Fibroblast of skin of back (primary cell): ENCODE results near the gene SLC37A3.
"Not testable (repeated sequence)": the region's sequence is repeated elsewhere in the genome, so short reads cannot be mapped to it uniquely, and the experiment has no call there.

Source experiments
- DNase-seq: peaks from one replicate; pipeline ENCODE4 v3.0.0-alpha.2; 2013

Gene SLC37A3

DNA sequence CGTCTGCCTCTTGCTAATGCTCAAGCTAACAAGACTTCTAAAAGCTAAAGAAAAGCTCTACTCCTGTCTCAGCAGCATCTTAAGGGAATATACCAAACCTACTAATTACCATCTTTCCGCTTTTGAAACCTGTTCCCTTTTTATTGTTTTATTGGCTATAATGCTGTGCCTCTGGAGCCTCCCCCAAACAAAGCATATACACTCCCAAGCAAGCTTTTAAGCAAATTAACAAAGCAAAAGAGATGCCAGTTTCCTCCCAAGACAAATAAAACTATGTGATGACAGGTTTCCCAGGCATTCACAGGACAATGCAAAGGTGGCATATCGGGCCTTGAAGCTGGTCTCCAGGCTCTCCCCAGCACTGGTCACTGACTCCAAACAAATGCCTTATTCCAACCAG is 52.9 kb downstream of the SLC37A3 start:
- no peak for DNase-seq

DNA sequence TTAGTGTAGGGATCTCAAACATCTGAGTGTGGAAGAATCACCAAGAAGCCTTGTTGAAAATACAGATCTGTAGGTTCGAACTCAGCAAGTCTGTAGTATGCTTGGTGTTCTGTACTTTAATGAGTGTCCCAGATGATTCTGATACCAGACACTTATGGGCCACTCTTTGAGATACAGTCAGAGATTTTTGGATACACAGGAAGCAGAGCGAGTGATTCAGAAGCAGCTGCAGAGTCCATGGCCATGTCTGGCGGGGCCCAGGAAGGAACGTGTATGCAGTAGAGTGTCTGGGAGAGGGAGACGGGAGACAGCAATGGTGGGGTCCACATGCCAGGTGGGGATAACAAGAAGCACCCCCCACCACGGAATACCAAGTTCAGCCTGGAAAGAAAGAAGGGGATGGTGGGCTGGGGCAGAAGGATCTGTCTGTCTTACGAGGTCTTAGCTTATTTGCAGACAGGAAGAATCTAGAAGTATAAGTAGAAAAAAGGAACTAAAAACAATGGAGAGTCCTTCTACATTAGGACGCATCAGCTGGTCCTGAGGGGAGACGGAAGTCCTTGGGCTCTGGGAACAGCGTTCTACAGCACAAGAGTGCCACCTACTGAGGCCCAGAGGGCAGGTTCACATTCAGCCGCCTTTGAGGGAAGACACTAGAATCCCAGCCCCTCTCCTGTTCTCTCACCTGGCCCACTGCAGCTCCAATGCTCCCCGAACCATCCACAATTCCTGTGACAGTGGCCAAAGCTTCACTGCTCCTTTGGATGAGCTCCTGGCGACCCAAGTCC is 55.4 kb downstream of the SLC37A3 start:
- DNase-seq, result peak; percentile 24

DNA sequence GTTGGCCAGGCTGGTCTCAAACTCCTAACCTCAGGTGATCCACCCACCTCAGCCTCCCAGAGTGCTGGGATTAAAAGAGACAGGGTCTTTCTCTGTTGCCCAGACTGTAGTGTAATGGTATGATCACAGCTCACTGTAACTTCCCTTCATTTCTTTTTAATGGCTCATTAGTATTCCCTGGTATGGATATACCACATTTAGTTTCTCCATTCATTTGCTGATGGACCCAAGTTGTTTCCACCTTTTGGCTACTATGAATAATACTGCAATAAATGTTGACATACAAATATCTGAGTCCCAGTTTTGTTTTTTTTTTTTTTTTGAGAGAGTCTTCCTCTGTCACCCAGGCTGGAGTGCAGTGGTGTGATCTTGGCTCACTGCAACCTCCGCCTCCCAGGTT is 59.4 kb downstream of the SLC37A3 start:
- DNase-seq, result not testable (repeated sequence)

DNA sequence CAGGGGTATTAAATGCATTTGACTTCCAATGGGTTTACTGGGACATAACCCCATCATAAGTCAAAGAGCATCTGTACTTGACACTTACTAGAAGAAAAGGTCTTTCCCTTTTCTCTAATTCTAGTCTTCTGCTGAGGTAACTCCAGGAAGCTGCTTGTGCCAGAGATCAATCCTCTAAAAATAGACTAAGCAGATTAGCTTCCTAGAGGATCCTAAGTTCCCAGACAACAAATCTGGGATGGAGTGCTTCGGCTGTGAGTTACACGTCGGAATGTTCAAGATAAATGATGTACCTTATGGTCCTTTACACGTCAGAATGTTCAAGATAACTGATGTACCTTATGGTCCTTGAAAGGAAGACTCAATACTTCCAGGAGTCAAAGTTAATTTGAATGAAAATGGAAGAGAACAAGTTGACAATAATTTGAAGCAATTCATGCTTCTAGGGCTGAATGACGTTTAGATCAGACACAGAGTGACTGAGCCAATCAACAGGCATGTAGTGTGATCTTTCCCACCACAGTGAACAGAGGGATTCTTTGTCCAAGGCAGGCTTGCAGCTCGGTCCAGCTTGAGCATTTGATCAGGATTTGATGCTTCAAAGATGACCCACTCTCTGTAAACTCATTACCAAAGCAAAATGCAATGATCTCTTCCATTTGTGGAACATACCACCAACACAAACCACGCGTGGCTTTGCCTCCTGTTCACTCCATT is 63.8 kb downstream of the SLC37A3 start:
- no peak for DNase-seq

DNA sequence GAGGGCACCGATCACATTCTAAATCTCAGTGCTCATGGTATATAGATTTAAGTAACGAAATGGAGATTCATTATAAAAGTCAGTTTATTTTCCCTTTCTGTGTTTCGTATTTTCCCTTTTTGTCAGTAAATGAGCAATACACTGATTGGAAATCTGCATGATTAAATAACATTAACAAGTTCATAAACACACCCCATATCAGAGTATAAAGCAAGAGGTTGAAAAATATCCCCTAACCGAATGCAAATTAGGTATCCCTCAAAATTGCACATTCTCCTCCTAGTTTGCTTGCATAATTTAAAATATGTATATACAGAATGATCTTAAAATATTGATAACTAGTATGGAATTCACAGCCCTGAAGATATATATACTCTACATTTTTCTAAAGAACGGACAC is 64.6 kb downstream of the SLC37A3 start:
- no peak for DNase-seq

DNA sequence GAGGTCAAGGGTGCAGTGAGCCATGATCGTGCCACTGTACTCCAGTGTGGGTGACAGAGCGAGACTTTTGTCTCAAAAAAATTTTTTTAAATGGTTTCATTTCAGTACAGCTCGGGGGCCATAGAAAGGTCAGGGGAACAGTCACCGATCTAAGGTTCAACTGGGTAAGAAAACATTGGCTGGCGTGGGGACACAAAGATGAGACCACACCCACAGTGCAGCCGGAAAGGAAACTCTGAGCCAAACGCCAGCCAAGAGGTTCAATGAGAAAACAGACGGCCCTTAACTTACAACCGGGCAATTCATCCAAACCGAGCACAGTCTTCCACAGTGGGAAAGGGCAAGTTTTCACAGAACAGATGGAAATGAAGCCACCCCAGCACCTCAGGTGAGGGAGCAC is 65.1 kb downstream of the SLC37A3 start:
- DNase-seq, result no peak

DNA sequence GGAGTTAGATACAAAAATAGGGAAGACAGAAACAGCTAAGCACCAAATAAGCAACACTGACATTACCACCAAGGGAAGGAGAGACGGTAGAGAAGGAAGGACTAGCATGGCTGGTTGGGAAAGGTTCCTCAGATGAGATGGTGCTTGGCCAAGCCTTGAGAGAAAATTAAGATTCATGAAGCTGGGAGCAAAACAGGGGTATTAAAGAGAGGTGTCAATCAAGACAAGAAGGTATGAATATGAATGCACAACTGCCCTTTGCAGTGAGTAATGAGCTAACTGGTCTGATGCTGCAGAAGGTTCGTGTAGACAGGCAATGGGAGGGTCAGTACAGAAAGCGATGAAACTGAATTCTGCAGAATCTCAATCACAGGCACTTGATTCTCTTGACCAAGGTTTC is 67.7 kb downstream of the SLC37A3 start:
- DNase-seq, result no peak

DNA sequence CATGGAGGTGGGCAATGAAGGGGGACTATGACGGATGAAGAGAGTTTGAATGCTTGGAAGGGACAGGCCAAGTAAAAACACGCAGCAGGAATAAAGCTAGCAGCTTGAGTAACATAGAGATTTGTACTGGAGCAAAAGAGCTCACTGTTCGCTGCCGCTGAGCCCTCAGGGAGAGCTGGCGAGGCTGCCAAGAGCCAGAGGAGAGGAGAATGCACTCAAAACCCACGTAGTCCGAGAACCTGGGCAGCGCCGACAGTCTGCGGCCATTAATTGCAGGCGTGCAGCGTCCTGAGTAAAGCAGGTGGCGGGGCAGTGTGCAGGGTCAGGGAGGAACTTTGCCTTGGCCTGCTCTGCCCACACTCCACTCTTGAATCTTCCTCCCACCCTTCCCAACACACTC is 68.2 kb downstream of the SLC37A3 start:
- DNase-seq, result no peak

DNA sequence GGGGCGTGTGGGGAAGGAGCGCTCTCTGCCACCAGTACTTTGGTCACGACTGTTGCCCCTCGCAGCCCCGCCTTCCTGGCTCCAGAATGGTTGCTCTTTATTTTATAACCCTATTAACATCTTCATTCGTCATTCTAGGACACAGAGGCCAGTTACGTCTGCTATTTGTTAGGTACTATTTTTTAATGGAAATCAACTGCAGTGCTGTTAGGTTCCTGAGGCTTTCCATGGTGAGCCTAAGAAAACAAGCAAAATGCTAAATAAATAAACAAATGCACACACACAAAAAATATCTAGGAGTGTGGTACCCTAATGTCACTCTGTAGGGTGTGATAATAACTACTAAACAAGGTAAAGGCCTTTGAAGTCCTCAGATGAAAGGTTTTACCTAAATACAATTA is 71.1 kb downstream of the SLC37A3 start:
- DNase-seq, result no peak

DNA sequence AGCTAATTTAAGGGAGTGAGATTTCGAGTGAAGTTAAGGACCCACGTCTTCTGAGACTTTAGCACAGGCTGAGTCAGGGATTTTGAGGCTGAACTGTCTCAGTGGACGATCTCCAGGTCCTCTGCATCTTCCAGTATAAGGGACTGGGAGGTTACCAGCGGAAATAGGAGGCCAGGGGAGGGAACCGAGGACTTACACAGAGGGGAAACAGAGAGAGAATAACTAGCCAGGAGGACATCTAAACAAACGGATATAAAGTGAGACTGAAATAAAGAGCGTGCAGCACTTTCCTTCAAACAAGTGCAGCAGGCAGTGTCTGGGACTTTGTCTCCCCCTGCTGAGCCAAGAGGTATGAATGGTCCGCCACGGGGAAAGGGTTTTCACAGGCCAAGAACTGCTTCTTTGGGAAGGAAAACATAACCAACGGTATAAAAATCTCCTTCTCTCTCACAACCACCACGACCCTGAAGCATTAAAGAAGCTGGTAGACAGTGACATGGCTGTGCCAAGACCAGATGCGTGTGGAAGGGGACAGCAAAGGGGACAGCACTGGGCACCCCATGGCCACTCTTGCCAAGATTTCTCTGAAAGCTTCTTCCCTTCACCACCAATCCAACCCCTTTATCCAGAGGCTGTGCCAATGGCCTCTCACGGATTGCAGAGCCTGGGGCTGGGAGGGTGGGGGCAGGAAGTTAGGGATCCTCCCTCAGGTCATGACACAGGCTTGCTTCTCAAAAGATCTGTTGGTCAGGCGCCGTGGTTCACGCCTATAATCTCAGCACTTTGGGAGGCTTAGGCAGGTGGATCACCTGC is 72.0 kb downstream of the SLC37A3 start:
- DNase-seq, result peak; percentile 57

DNA sequence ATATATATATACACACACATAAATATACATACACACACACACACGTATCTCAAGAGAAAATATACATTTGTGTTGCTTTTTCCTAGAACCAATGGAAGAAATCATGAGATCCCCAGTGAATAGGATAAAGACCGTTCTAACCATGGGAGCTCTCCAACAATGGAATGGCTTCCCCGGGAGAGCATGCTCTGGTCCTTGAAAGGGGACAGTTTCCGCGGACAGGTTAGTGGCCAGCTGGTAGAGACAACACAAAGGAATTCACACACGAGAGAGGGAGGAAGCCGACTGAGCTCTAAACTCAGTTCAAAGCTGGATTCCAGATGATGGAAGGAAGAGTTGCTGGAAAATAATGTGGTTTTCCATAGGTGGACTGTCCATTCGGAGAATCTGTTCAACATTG is 72.7 kb downstream of the SLC37A3 start:
- no peak for DNase-seq

DNA sequence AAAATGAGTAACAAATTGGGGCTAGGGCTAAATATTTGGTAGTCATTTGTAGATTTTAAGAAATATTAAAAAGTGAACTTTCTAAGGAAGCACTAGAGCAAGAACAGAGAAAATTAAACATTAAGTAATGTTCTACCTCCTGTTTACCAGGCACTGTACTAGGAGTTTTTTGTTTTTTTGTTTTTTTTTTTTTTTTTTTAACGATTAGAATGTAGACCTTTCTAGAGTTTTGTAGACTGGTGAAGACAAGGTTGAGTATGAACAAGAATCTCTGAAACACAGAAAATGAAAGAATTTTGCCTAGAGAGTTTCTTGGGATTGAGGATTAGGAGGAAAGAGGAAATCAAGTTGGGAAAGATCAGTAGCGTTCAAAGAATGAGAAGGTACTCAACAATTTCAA is 73.6 kb downstream of the SLC37A3 start:
- DNase-seq, result no peak

DNA sequence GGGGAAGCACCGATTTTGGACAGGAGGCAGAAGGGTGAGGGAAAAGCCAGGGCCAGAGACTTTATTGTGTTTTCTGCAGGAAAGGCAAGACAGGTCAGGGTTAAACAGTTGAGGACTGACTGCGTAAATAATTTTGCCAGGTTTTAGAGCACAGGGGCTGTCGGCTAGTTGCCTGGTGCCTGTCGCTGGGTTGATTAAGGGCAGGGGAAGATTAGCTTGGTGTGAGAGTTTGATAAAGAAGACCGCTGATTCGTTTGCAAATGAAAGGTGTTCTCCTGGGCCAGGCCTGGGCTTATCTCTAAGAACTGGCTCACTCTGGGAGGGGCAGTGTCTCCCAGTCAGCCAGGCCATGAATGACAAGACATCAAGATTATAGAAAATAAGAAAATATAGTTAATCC is 75.6 kb downstream of the SLC37A3 start:
- DNase-seq, result no peak

DNA sequence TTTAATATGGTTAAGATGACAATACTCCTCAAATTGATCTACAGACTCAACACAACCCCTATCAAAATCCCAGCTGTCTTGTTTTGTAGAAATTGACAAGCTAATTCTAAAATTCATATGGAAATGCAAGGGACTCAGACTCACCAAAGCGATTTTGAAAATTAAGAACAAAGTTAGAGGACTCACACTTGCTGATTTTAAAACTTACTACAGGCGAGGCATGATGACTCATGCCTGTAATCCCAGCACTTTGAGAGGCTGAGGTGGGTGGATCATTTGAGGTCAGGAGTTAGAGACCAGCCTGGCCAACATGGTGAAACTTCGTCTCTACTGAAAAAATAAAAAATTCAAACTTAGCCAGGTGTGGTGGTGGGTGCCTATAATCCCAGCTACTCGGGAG is 78.3 kb downstream of the SLC37A3 start:
- DNase-seq, result not testable (repeated sequence)

DNA sequence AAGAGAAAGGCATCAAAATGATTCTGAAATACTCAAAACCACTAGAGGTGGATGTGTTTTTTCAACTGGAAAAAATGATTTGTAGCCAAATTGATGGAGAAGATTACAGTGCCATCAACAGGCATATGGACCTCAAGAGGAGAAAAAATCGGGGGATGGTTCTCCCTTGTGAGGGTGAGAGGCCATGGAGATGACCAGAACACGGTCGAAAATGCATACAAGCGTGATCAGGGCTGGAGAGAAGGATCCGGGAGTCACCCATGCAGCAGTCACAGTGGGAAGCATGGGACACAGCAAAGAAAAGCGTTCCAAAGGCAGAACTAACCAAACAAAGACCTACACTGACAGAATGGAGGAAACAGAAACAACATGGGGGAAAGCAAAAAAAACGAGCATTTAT is 80.3 kb downstream of the SLC37A3 start:
- DNase-seq, result no peak

DNA sequence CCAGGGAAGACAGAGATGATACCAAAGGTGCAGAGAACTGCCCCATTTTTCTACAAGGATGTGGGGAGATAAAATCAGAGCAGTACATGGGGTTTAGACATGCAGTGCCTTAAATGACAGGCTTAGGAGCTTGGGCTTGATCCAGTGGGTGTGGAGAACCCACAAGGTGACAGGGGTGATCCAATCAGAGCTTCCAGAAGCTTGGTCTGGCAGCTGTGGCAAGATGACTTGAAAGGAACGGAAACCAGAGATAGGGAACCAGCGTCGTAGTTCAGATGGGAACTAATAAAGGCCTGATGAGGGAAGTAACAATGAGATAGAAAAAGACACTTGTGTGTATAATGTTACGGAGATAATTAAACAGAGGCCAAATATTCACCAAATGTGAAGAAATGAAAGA is 80.7 kb downstream of the SLC37A3 start:
- no peak for DNase-seq

DNA sequence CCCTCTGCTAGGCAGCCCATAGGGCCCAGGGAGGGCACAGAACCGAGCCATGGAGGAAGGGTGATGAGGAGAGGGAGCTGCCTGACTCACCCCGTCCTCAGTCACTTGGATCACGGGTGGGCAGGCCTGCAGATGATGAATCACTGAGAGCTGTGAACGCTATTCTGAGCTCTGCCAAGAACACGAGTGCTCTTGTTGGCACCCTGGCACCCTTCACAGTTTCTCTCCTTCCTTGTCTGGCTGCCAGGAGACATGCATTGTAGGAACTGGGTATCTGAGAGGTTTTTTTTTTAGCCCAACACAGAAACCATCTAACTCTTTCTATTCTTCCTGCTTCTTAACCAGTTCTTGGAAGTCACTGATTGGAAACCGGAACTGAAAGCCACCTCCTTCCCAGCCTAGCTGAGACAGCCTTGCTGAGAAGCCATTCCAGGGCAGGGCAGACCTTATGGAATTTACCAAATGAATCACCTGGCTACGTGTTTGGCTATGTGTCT is 82.1 kb downstream of the SLC37A3 start:
- DNase-seq, result peak; percentile 68

DNA sequence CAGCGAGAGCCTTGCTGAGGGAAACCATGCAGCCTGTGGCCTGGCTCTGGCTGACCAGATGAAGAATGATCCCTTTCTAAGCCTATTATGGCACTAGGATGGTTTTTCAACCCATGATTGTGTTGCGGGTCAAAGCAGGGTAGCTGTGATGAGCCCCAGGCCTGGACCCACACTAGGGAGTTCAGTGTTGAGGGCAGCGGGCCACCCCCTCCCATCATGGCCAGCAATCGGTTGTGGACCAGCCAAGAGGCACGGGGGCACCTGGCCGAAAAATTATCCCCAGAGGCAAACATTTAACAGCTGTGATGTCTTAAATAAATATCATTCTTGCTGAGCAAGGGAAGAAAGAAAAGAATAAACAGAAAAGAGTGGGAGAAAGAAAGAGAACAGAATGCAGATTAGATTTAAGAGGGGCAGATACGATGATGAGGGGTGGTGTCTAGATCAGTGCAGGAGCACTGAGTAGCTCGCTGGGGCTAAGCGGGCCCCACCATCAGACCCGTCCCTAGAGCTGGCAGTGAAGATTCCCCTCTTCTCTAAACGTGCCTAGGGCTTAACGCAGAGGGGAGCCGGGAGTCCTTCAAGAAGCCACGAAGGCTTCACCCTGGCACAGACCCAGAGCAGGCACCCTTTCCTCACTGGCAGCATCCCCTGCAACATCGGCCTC is 82.7 kb downstream of the SLC37A3 start:
- DNase-seq, result no peak

DNA sequence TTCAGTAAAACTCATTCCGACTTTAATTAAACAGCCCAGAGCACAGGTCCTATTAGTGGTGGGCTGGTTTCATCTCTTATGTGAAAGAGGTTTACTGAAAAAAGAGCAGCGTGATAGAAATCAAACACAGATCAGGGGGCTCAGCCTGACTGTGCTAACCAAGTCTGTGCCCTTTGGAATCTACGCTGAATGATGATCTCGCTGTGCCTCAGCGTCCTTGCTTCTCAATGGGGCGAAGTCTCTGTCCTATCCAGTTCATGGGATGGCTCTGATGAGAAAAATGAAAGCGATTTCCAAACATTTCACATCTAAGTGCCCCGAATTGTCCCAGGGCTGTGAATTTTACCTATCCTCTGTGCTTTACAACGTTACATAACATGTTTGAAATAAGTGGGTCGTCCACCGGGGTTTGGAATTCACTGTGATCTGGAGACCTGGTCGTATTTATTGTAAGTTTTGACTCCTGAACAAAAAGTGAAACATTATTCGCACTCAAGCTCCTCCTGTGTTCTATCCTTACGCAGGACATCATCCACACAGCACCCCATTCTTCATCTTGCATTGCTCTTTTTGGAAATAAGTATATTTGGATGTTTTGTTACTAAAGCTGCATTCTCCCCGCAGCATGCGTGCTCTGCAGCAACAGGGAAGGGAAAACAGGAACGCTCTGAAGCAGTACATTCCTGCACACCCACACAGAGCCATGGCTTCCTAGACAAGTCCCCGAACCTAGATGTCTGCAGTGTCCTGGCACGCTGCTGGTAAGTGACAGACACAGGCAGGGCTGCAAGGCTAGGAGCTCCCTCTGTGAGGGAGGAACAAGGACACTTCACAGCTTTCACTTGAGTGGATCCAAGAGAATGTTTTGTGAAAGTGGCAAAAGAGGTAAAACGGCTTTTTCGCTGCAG is 83.5 kb downstream of the SLC37A3 start:
- DNase-seq, result no peak

DNA sequence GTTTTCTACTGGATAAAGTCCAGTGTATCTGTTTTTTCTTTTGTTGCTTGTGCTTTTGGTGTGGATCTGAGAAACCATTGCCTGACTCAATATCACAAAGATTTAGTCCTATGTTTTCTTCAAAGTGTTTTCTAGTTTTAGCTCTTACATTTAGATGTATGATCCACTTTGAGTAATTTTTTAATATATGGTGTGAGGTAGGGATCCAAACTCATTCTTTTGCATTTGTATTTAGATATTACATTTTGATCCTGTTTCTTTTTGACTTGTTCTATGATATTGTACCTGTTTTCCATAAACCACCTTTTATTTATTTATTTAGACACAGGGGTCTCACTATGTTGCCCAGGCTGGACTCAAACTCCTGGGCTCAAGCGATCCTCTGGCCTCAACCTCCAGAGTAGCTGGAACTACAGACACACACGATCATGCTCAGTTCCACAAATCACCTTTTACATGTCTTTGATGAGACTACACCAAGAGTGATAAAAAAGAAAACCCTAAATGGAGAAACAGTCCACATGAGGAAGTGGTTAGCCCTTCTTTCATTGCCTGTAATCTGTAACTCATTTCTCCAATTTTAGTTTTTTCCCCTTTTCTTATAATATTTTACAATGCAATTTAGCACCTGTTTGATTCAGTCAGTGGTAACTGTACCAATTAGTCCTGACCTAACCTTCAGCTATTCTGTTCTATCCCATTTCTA is 86.0 kb downstream of the SLC37A3 start:
- no peak for DNase-seq

DNA sequence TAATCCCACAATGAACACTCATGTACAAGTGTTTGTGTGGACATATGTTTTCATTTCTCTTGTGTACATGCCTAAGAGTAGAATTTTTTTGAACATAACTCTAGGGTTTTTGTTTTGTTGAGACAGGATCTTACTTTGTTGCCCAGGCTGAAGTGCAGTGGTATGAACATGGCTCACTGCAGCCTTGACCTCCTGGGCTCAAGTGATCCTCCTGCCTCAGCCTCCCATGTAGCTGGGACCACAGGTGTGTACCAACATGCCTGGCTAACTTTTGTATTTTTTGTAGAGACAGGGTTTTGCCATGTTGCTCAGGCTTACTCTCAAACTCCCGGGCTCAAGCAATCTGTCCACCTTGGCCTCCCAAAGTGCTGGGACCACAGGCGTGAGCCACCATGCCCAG is 87.2 kb downstream of the SLC37A3 start:
- not testable (repeated sequence) for DNase-seq
